ENCODE data around the gene PPFIA1.

The PPFIA1 gene

GRCh38 chr11:70400643-70401042 is 130.2 kb downstream of the PPFIA1 start:
- TF ChIP-seq YY1 (IDR thresholded peaks at IDR 0.05; ENCODE audit: low read depth), result no peak
- no peak for TF ChIP-seq TAF1 (IDR thresholded peaks at IDR 0.05; ENCODE audit: low read depth)
- TF ChIP-seq CEBPB (IDR thresholded peaks at IDR 0.05), result no peak
- no peak for TF ChIP-seq EP300 (IDR thresholded peaks at IDR 0.05; ENCODE audit: borderline replicate concordance)
- TF ChIP-seq RAD21 (IDR thresholded peaks at IDR 0.05; ENCODE audit: low read depth), result no peak
- no peak for TF ChIP-seq REST (IDR thresholded peaks at IDR 0.05; ENCODE audit: low read depth)
- no peak for TF ChIP-seq MAX (IDR thresholded peaks at IDR 0.05)
- no peak for TF ChIP-seq NFIC (IDR thresholded peaks at IDR 0.05)
- no peak for TF ChIP-seq FOXM1 (IDR thresholded peaks at IDR 0.05; ENCODE audit: borderline replicate concordance, low read depth)
- TF ChIP-seq TEAD4 (IDR thresholded peaks at IDR 0.05), result no peak
- TF ChIP-seq ZBTB7A (IDR thresholded peaks at IDR 0.05; ENCODE audit: low read depth), result no peak

- TF ChIP-seq ZBTB7A (IDR thresholded peaks at IDR 0.05; ENCODE audit: low read depth), result no peak
- no peak for TF ChIP-seq EGR1 (IDR thresholded peaks at IDR 0.05)
- TF ChIP-seq NFIC (IDR thresholded peaks at IDR 0.05), result no peak
- no peak for TF ChIP-seq YY1 (IDR thresholded peaks at IDR 0.05; ENCODE audit: low read depth)
- no peak for TF ChIP-seq EP300 (IDR thresholded peaks at IDR 0.05; ENCODE audit: borderline replicate concordance)
Observed at GRCh38 chr11:70402016-70402415, 131.5 kb downstream of the PPFIA1 start.

- TF ChIP-seq CEBPB (IDR thresholded peaks at IDR 0.05) (no peak), EP300 (IDR thresholded peaks at IDR 0.05; ENCODE audit: borderline replicate concordance) (no peak), ZBTB7A (IDR thresholded peaks at IDR 0.05; ENCODE audit: low read depth) (no peak), USF1 (IDR thresholded peaks at IDR 0.05) (no peak), MAX (IDR thresholded peaks at IDR 0.05) (no peak), EGR1 (IDR thresholded peaks at IDR 0.05) (no peak), CREB1 (IDR thresholded peaks at IDR 0.05; ENCODE audit: low read depth) (no peak), TEAD4 (IDR thresholded peaks at IDR 0.05) (no peak), FOXM1 (IDR thresholded peaks at IDR 0.05; ENCODE audit: borderline replicate concordance, low read depth) (no peak), NFIC (IDR thresholded peaks at IDR 0.05) (no peak), TAF1 (IDR thresholded peaks at IDR 0.05; ENCODE audit: low read depth) (no peak), REST (IDR thresholded peaks at IDR 0.05; ENCODE audit: low read depth) (no peak), TCF12 (IDR thresholded peaks at IDR 0.05; ENCODE audit: low read depth) (no peak), YY1 (IDR thresholded peaks at IDR 0.05; ENCODE audit: low read depth) (no peak), RAD21 (IDR thresholded peaks at IDR 0.05; ENCODE audit: low read depth) (no peak)
Observed at GRCh38 chr11:70402685-70403084, 132.2 kb downstream of the PPFIA1 start.

- TF ChIP-seq TAF1 (IDR thresholded peaks at IDR 0.05; ENCODE audit: low read depth) (no peak), CEBPB (IDR thresholded peaks at IDR 0.05) (no peak), RAD21 (IDR thresholded peaks at IDR 0.05; ENCODE audit: low read depth) (no peak), MAX (IDR thresholded peaks at IDR 0.05) (no peak), EGR1 (IDR thresholded peaks at IDR 0.05) (no peak), EP300 (IDR thresholded peaks at IDR 0.05; ENCODE audit: borderline replicate concordance) (no peak), NFIC (IDR thresholded peaks at IDR 0.05) (no peak), USF1 (IDR thresholded peaks at IDR 0.05) (no peak), ZBTB7A (IDR thresholded peaks at IDR 0.05; ENCODE audit: low read depth) (no peak), TCF12 (IDR thresholded peaks at IDR 0.05; ENCODE audit: low read depth) (no peak)
Observed at GRCh38 chr11:70404244-70404643, 133.8 kb downstream of the PPFIA1 start.

GRCh38 chr11:70405679-70406395 is 135.3 kb downstream of the PPFIA1 start:
- TF ChIP-seq FOXM1 (IDR thresholded peaks at IDR 0.05; ENCODE audit: borderline replicate concordance, low read depth) (no peak), REST (IDR thresholded peaks at IDR 0.05; ENCODE audit: low read depth) (no peak), TCF12 (IDR thresholded peaks at IDR 0.05; ENCODE audit: low read depth) (no peak), TAF1 (IDR thresholded peaks at IDR 0.05; ENCODE audit: low read depth) (no peak), CEBPB (IDR thresholded peaks at IDR 0.05) (no peak), YY1 (IDR thresholded peaks at IDR 0.05; ENCODE audit: low read depth) (no peak), MAX (IDR thresholded peaks at IDR 0.05) (no peak), RAD21 (IDR thresholded peaks at IDR 0.05; ENCODE audit: low read depth) (no peak), NFIC (IDR thresholded peaks at IDR 0.05) (no peak), EP300 (IDR thresholded peaks at IDR 0.05; ENCODE audit: borderline replicate concordance) (no peak), USF1 (IDR thresholded peaks at IDR 0.05) (no peak), ZBTB7A (IDR thresholded peaks at IDR 0.05; ENCODE audit: low read depth) (no peak), CREB1 (IDR thresholded peaks at IDR 0.05; ENCODE audit: low read depth) (no peak), TEAD4 (IDR thresholded peaks at IDR 0.05) (no peak), EGR1 (IDR thresholded peaks at IDR 0.05) (no peak)
